Sigmoid colon (tissue), 7 donors: ENCODE data around the gene DSCAML1. TPM values are rescaled to one million over a fixed set of nuclear protein-coding genes. Genes with fewer than 3 reads are reported as not detected.

Experiments used
- DNase-seq: peaks from one replicate; pipeline ENCODE4 v3.0.0-alpha.2; 2019
- H3K27ac ChIP-seq, 4 donors: fragments of 200-600 bp; sonication (generic); one replicate each; pipeline ENCODE4 v1.5.1; 2016 to 2019; ENCODE audit warnings: mild to moderate bottlenecking in 1 of 4
- H3K27me3 ChIP-seq, 3 donors: fragments of 200-600 bp; sonication (generic); one replicate each; pipeline ENCODE4 v1.5.1; 2019; ENCODE audit warnings: mild to moderate bottlenecking in 1 of 3
- H3K36me3 ChIP-seq, 4 donors: fragments of 200-600 bp; sonication (generic); one replicate each; pipeline ENCODE4 v1.5.1; 2016 to 2019
- H3K4me1 ChIP-seq, 4 donors: fragments of 200-600 bp; sonication (generic); one replicate each; pipeline ENCODE4 v1.5.1; 2017 to 2019
- H3K4me3 ChIP-seq, 4 donors: fragments of 200-600 bp; sonication (generic); one replicate each; pipeline ENCODE4 v1.5.1; 2017 to 2019; ENCODE audit warnings: mild to moderate bottlenecking in 2 of 4, moderate library complexity in 1 of 4
- H3K9me3 ChIP-seq, 4 donors: fragments of 200-600 bp in 3 of 4; sonication (generic) in 3 of 4; one replicate each; pipeline versions ENCODE4 v1.5.1 to v1.6.1; 2013 to 2019
- CTCF ChIP-seq, 4 experiments: fragments of 450-650 bp in 3 of 4; fragments of 200-600 bp in 1 of 4; IDR thresholded peaks; one replicate each; pipeline ENCODE4 v1.5.1; 2016 to 2019; ENCODE audit warnings: antibody characterized with exemption in 4 of 4, mild to moderate bottlenecking in 3 of 4, moderate library complexity in 2 of 4
- EP300 ChIP-seq, 4 donors: sonication (generic); formaldehyde crosslinking; IDR thresholded peaks; one replicate each; pipeline ENCODE4 v1.6.1; 2017; ENCODE audit warnings: antibody characterized with exemption in 4 of 4
- POLR2A ChIP-seq, 2 donors: fragments of 450-650 bp; IDR thresholded peaks; one replicate each; pipeline ENCODE4 v1.6.1; 2016; ENCODE audit warnings: antibody characterized with exemption in 2 of 2, mild to moderate bottlenecking in 2 of 2, moderate library complexity in 2 of 2
- POLR2AphosphoS5 ChIP-seq, 4 donors: sonication (generic); formaldehyde crosslinking; IDR thresholded peaks; one replicate each; pipeline ENCODE4 v1.6.1; 2017; ENCODE audit warnings: antibody characterized with exemption in 4 of 4
- WGBS, 2 donors: extraction: QIAGEN DNeasy Blood & Tissue Kit; methylation state at CpG; one replicate each; pipeline ENCODE4 v1.1.7; 2013; 5-methylcytosine and 5-hydroxymethylcytosine counted together
- intact Hi-C: fragments of 100-400 bp; cut with DNase I; formaldehyde crosslinking; loops from one replicate; pipeline ENCODE4 v1.15.1; 2023
- polyA plus RNA-seq, 3 donors: library from polyadenylated mRNA; stranded (reverse); fragments of 200-250 nt; gene quantifications; one replicate each; pipeline ENCODE4 v1.2.3, GENCODE V29; 2013
- total RNA-seq, 4 donors: library from RNA; depleted of rRNA; stranded (reverse); fragments of >200 nt; gene quantifications; one replicate each; pipeline ENCODE4 v1.1.0, GENCODE V29; 2016
- donor health status: healthy with polysubstance abuse.
- donor health status: Bipolar disorder and iron deficiency.
- donor health status: healthy.

The DSCAML1 gene
- total and polyA plus RNA-seq, 7 donors: under 0.01 to 7.5 (median 1.2) TPM

- no peak for TF ChIP-seq POLR2A (IDR thresholded peaks at IDR 0.05)
- TF ChIP-seq POLR2AphosphoS5 (IDR thresholded peaks at IDR 0.05): no peak
- TF ChIP-seq EP300 (IDR thresholded peaks at IDR 0.05): no peak
- no peak for TF ChIP-seq CTCF (IDR thresholded peaks at IDR 0.05)
- WGBS, 2 donors: 73 to 91% methylated on average over 5 of the region's 5 CpGs
- Histone ChIP-seq H3K36me3 (no peaks in the 10 kb centered on the region), H3K4me1 (no peaks in the 10 kb centered on the region), H3K4me3 (no peak overlapping the region), H3K27me3 (no peaks in the 10 kb centered on the region), H3K27ac (no peak overlapping the region), H3K9me3 (peaks cover 0 to 3% (median 0%) of the 10 kb centered on the region in 4 donors)
- peak; percentile 10 for DNase-seq
- intact Hi-C loops: no loop called here
These were observed 178.6 kb downstream of the DSCAML1 start for GRCh38 chr11:117618302-117618981.

GRCh38 chr11:117616979-117617378 is 180.0 kb downstream of the DSCAML1 start:
- Histone ChIP-seq H3K36me3 (no peaks in the 10 kb centered on the region), H3K9me3 (peaks cover 0 to 3% (median 0%) of the 10 kb centered on the region in 4 donors), H3K4me1 (no peaks in the 10 kb centered on the region), H3K27ac (no peak overlapping the region), H3K27me3 (no peaks in the 10 kb centered on the region), H3K4me3 (no peak overlapping the region)
- DNase-seq: peak; percentile 10
- TF ChIP-seq EP300 (IDR thresholded peaks at IDR 0.05): no peak
- TF ChIP-seq CTCF (IDR thresholded peaks at IDR 0.05): no peak
- intact Hi-C loops: no loop called here
- WGBS, 2 donors: 83 to 87% methylated on average over 3 of the region's 3 CpGs

- Histone ChIP-seq H3K4me3 (no peak overlapping the region), H3K27me3 (no peaks in the 10 kb centered on the region), H3K4me1 (no peaks in the 10 kb centered on the region), H3K9me3 (no peaks in the 10 kb centered on the region), H3K27ac (no peak overlapping the region), H3K36me3 (no peaks in the 10 kb centered on the region)
- DNase-seq: peak; percentile 11
- 90% methylated on average over 3 of the region's 3 CpGs for WGBS, 2 donors
- intact Hi-C loops: no loop called here
- no peak for TF ChIP-seq CTCF (IDR thresholded peaks at IDR 0.05)
These were observed 182.3 kb downstream of the DSCAML1 start for GRCh38 chr11:117614728-117615127.

- H3K9me3 ChIP-seq: no peaks in the 10 kb centered on the region
- TF ChIP-seq POLR2A (IDR thresholded peaks at IDR 0.05) (no peak), POLR2AphosphoS5 (IDR thresholded peaks at IDR 0.05) (no peak), CTCF (IDR thresholded peaks at IDR 0.05) (no peak), EP300 (IDR thresholded peaks at IDR 0.05) (no peak)
- peak; percentile 42 for DNase-seq
- intact Hi-C loops: no loop called here
- 60 to 64% methylated on average over 6 of the region's 6 CpGs for WGBS, 2 donors
- H3K27ac ChIP-seq: no peak overlapping the region
- H3K27me3 ChIP-seq: no peaks in the 10 kb centered on the region
- no peaks in the 10 kb centered on the region for H3K4me1 ChIP-seq
- H3K36me3 ChIP-seq: no peaks in the 10 kb centered on the region
- H3K4me3 ChIP-seq: no peak overlapping the region
These were observed 183.5 kb downstream of the DSCAML1 start for GRCh38 chr11:117613521-117613920.

- TF ChIP-seq POLR2AphosphoS5 (IDR thresholded peaks at IDR 0.05): no peak
- intact Hi-C loops: no loop called here
- Histone ChIP-seq H3K36me3 (no peaks in the 10 kb centered on the region), H3K9me3 (no peaks in the 10 kb centered on the region), H3K27me3 (no peaks in the 10 kb centered on the region), H3K27ac (no peak overlapping the region), H3K4me3 (no peak overlapping the region), H3K4me1 (no peaks in the 10 kb centered on the region)
- 81 to 88% methylated on average over 7 of the region's 7 CpGs for WGBS, 2 donors
- peak; percentile 5 for DNase-seq
These were observed 184.8 kb downstream of the DSCAML1 start for GRCh38 chr11:117612177-117612576.
